Loucy (cell line): Measurements from ENCODE around the gene SDK2.

ENCODE experiments used
- H2AFZ ChIP-seq: fragments of 200-600 bp; sonication (generic); 2 replicates; pipeline ENCODE4 v1.6.0; 2016; ENCODE audit warnings: antibody characterized with exemption, mild to moderate bottlenecking, low read length, moderate library complexity
- H3F3A ChIP-seq: fragments of 200-600 bp; 2 replicates; pipeline ENCODE4 v1.6.0; 2016; ENCODE audit warnings: antibody characterized with exemption, low read depth, mild to moderate bottlenecking
- H3K27me3 ChIP-seq: fragments of 200-600 bp; sonication (generic); 2 replicates; pipeline ENCODE4 v1.6.1; 2014; ENCODE audit warnings: low read length, mild to moderate bottlenecking; ENCODE audit not compliant: insufficient read depth, poor library complexity, severe bottlenecking
- H3K36me3 ChIP-seq: fragments of 200-600 bp; sonication (generic); 2 replicates; pipeline ENCODE4 v1.6.1; 2016; ENCODE audit warnings: low read length; ENCODE audit not compliant: insufficient read depth
- H3K4me1 ChIP-seq: fragments of 200-600 bp; sonication (generic); 2 replicates; pipeline ENCODE4 v1.5.1; 2014; ENCODE audit warnings: low read length, mild to moderate bottlenecking; ENCODE audit not compliant: insufficient read depth, poor library complexity, severe bottlenecking
- H3K4me2 ChIP-seq: fragments of 200-600 bp; sonication (generic); 2 replicates; pipeline ENCODE4 v1.6.0; 2014; ENCODE audit warnings: antibody characterized with exemption, low read length, low read depth, mild to moderate bottlenecking; ENCODE audit not compliant: poor library complexity, severe bottlenecking
- H3K4me3 ChIP-seq: fragments of 200-600 bp; sonication (generic); 2 replicates; pipeline ENCODE4 v1.5.1; 2014; ENCODE audit warnings: low read length, mild to moderate bottlenecking, mixed read lengths; ENCODE audit not compliant: poor library complexity, severe bottlenecking
- H3K79me2 ChIP-seq: fragments of 200-600 bp; sonication (generic); 2 replicates; pipeline ENCODE4 v1.6.1; 2014; ENCODE audit warnings: low read length; ENCODE audit not compliant: insufficient read depth
- H3K9ac ChIP-seq: fragments of 200-600 bp; sonication (generic); 2 replicates; pipeline ENCODE4 v1.6.0; 2014; ENCODE audit warnings: mild to moderate bottlenecking, low read depth, low read length, moderate library complexity; ENCODE audit not compliant: poor library complexity, severe bottlenecking
- H3K9me2 ChIP-seq: fragments of 200-600 bp; sonication (generic); replicated peaks from 2 replicates; pipeline ENCODE4 v1.6.1; 2016; ENCODE audit warnings: low read depth, low read length, mixed read lengths
- H3K9me3 ChIP-seq: fragments of 200-600 bp; sonication (generic); 2 replicates; pipeline ENCODE4 v1.6.1; 2014; ENCODE audit warnings: mild to moderate bottlenecking, antibody characterized with exemption, low read length, low read depth; ENCODE audit not compliant: insufficient read depth
- H4K20me1 ChIP-seq: fragments of 200-600 bp; sonication (generic); 2 replicates; pipeline ENCODE4 v1.6.0; 2014; ENCODE audit warnings: antibody characterized with exemption, low read length, mild to moderate bottlenecking; ENCODE audit not compliant: insufficient read depth, poor library complexity, severe bottlenecking
- CTCF ChIP-seq: fragments of 200-600 bp; sonication (generic); conservative IDR thresholded peaks from 2 replicates; pipeline ENCODE4 v1.5.1; 2014; ENCODE audit warnings: mild to moderate bottlenecking, antibody characterized with exemption, low read length
- EZH2phosphoT487 ChIP-seq: fragments of 200-600 bp; IDR thresholded peaks from 2 replicates; pipeline ENCODE4 v1.6.1; 2018; ENCODE audit warnings: antibody characterized with exemption, mild to moderate bottlenecking, moderate library complexity, borderline replicate concordance

The SDK2 gene

DNA sequence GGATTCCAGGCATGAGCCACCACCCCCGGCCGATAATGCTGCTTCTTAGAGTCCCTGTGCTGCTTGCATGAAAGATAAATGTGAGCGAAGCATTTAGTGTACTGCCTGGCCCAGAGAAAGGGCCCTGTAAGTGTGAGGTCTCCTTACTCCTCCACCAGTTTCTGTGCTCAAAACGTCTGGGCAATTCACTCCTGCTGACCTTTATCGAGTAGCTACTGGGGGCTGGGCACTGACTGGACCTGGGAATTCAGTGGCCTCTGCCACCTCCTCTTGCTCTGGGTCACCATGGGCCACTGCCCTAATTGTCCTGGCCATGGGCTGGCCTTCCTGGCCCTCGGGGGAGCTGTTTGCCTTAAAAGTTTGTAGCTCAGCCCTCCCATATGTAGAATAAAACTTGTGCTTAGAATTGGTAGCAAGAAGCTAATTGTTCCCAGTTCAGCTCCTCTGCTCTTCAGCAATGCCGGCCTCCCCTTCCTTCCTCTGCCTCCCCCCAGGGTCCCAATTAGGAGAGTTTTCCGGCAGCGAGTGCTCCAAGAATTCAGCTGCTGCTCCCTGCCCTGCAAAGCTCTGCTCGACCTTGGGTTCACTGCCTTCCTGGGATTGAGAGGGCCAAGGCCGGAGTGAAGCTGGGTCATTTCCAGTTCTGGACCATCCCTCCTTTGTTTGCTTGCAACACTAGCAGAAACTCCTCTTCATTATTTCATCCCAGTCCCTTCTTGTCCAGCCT lies 233.5 kb downstream of the SDK2 start:
- Histone ChIP-seq H3F3A (no peaks in the 10 kb centered on the region), H3K9me3 (no peaks in the 10 kb centered on the region), H3K4me1 (no peaks in the 10 kb centered on the region), H3K9ac (no peak overlapping the region), H3K4me3 (no peak overlapping the region), H3K27me3 (no peaks in the 10 kb centered on the region), H2AFZ (no peak overlapping the region), H3K36me3 (peaks cover 22% of the 10 kb centered on the region; the same call in 1 of the 2 replicates), H3K79me2 (no peaks in the 10 kb centered on the region), H3K9me2 (no peaks in the 10 kb centered on the region), H3K4me2 (no peak overlapping the region), H4K20me1 (no peaks in the 10 kb centered on the region)
- TF ChIP-seq EZH2phosphoT487 (no peak), CTCF (no peak)

- Histone ChIP-seq H3K4me2 (no peak overlapping the region), H2AFZ (no peak overlapping the region)
Observed at GRCh38 chr17:73404246-73404645, 240.0 kb downstream of the SDK2 start.

GRCh38 chr17:73402466-73402865 lies 241.8 kb downstream of the SDK2 start:
- Histone ChIP-seq H3K9ac (no peak overlapping the region), H3K4me3 (no peak overlapping the region), H3K4me1 (no peaks in the 10 kb centered on the region), H3K4me2 (no peak overlapping the region), H3K9me2 (no peaks in the 10 kb centered on the region), H3K27me3 (no peaks in the 10 kb centered on the region), H3K36me3 (peaks cover 24% of the 10 kb centered on the region; the same call in 1 of the 2 replicates), H3F3A (no peaks in the 10 kb centered on the region), H2AFZ (no peak overlapping the region), H3K9me3 (no peaks in the 10 kb centered on the region), H4K20me1 (no peaks in the 10 kb centered on the region), H3K79me2 (no peaks in the 10 kb centered on the region)
- no peak for TF ChIP-seq CTCF
- no peak for TF ChIP-seq EZH2phosphoT487

More at GRCh38 chr17:73404246-73404645, 240.0 kb downstream of the SDK2 start:
- no peak for TF ChIP-seq CTCF
- TF ChIP-seq EZH2phosphoT487: no peak
- no peaks in the 10 kb centered on the region for H3K9me3 ChIP-seq
- H3K9me2 ChIP-seq: no peaks in the 10 kb centered on the region
- H3K27me3 ChIP-seq: no peaks in the 10 kb centered on the region
- no peak overlapping the region for H3K9ac ChIP-seq
- H3F3A ChIP-seq: no peaks in the 10 kb centered on the region
- no peak overlapping the region for H3K4me3 ChIP-seq
- H3K79me2 ChIP-seq: no peaks in the 10 kb centered on the region
- H3K4me1 ChIP-seq: no peaks in the 10 kb centered on the region
- H3K36me3 ChIP-seq: peaks cover 29% of the 10 kb centered on the region; the same call in 1 of the 2 replicates
- H4K20me1 ChIP-seq: no peaks in the 10 kb centered on the region
